ENCODE measurements around the gene MMP8.

Gene MMP8

GRCh38 chr11:102678022-102678421 is 46.7 kb downstream of the MMP8 start:
- H3K27ac ChIP-seq, result no peak overlapping the region
- no peaks in the 10 kb centered on the region for H3K36me3 ChIP-seq (ENCODE audit: insufficient read depth)

DNA sequence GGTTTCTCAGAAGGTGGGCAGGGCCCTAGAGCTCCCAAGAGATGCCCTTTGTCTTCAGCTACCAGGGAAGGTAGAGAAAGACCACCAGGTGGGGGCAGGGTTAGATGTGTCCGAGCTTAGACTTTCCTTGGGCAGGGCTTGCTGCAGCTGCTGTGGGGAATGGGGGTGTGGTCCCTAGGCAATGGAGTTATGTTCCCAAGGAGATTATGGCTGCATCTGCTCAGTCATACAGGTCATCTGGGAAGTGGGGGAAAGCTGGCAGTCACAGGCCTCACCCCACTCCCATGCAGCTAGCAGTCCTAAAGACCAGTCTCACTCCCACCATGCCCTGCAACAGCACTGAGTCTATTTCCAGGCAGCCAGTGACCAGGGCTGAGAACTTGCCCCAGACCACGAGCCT is 48.7 kb downstream of the MMP8 start:
- H3K27ac ChIP-seq, result no peak overlapping the region
- H3K4me3 ChIP-seq (IDR thresholded peaks at IDR 0.05; ENCODE audit: insufficient read depth, low read depth, low read length), result no peak overlapping the region
- H3K9ac ChIP-seq, result no peak overlapping the region
- TF ChIP-seq CTCF (conservative IDR thresholded peaks at IDR 0.05; ENCODE audit: low read depth, low read length), result no peak
- H3K4me1 ChIP-seq (ENCODE audit: low read depth, poor library complexity, severe bottlenecking), result no peaks in the 10 kb centered on the region
- H3K79me2 ChIP-seq (ENCODE audit: insufficient read depth, low read depth), result no peaks in the 10 kb centered on the region
- H3K36me3 ChIP-seq (ENCODE audit: insufficient read depth), result no peaks in the 10 kb centered on the region
- no peak overlapping the region for H3K4me2 ChIP-seq
- H3K27me3 ChIP-seq (ENCODE audit: insufficient read depth, low read depth), result no peaks in the 10 kb centered on the region
- H4K20me1 ChIP-seq (ENCODE audit: insufficient read depth), result no peaks in the 10 kb centered on the region
- no peak overlapping the region for H2AFZ ChIP-seq (ENCODE audit: low read depth)

More at GRCh38 chr11:102678022-102678421, 46.7 kb downstream of the MMP8 start:
- no peak for TF ChIP-seq CTCF (conservative IDR thresholded peaks at IDR 0.05; ENCODE audit: low read depth, low read length)
- H2AFZ ChIP-seq (ENCODE audit: low read depth), result no peak overlapping the region
- no peaks in the 10 kb centered on the region for H4K20me1 ChIP-seq (ENCODE audit: insufficient read depth)
- H3K9ac ChIP-seq, result no peak overlapping the region
- no peaks in the 10 kb centered on the region for H3K4me1 ChIP-seq (ENCODE audit: low read depth, poor library complexity, severe bottlenecking)
- no peak overlapping the region for H3K4me2 ChIP-seq
- no peaks in the 10 kb centered on the region for H3K27me3 ChIP-seq (ENCODE audit: insufficient read depth, low read depth)
- no peaks in the 10 kb centered on the region for H3K79me2 ChIP-seq (ENCODE audit: insufficient read depth, low read depth)
- H3K4me3 ChIP-seq (IDR thresholded peaks at IDR 0.05; ENCODE audit: insufficient read depth, low read depth, low read length), result no peak overlapping the region

GRCh38 chr11:102669664-102670063 is 55.1 kb downstream of the MMP8 start:
- Histone ChIP-seq H3K27me3 (ENCODE audit: insufficient read depth, low read depth) (no peaks in the 10 kb centered on the region), H2AFZ (ENCODE audit: low read depth) (no peak overlapping the region), H3K79me2 (ENCODE audit: insufficient read depth, low read depth) (no peaks in the 10 kb centered on the region), H3K4me1 (ENCODE audit: low read depth, poor library complexity, severe bottlenecking) (no peaks in the 10 kb centered on the region), H3K4me3 (IDR thresholded peaks at IDR 0.05; ENCODE audit: insufficient read depth, low read depth, low read length) (no peak overlapping the region), H4K20me1 (ENCODE audit: insufficient read depth) (no peaks in the 10 kb centered on the region), H3K36me3 (ENCODE audit: insufficient read depth) (no peaks in the 10 kb centered on the region), H3K4me2 (no peak overlapping the region), H3K27ac (no peak overlapping the region), H3K9ac (no peak overlapping the region)
- TF ChIP-seq CTCF (conservative IDR thresholded peaks at IDR 0.05; ENCODE audit: low read depth, low read length), result no peak

GRCh38 chr11:102666331-102666957 is 58.3 kb downstream of the MMP8 start:
- Histone ChIP-seq H4K20me1 (ENCODE audit: insufficient read depth) (no peaks in the 10 kb centered on the region), H2AFZ (ENCODE audit: low read depth) (no peak overlapping the region), H3K4me1 (ENCODE audit: low read depth, poor library complexity, severe bottlenecking) (no peaks in the 10 kb centered on the region), H3K36me3 (ENCODE audit: insufficient read depth) (no peaks in the 10 kb centered on the region), H3K9ac (no peak overlapping the region), H3K79me2 (ENCODE audit: insufficient read depth, low read depth) (no peaks in the 10 kb centered on the region), H3K4me3 (IDR thresholded peaks at IDR 0.05; ENCODE audit: insufficient read depth, low read depth, low read length) (no peak overlapping the region), H3K4me2 (no peak overlapping the region), H3K27me3 (ENCODE audit: insufficient read depth, low read depth) (no peaks in the 10 kb centered on the region), H3K27ac (no peak overlapping the region)
- peak; percentile 82 for TF ChIP-seq CTCF (conservative IDR thresholded peaks at IDR 0.05; ENCODE audit: low read depth, low read length)

Measured in KMS-11 (cell line).